Neural crest cell (in vitro differentiated cells): ENCODE results near the gene LARGE1. TPM values are rescaled to one million over a fixed set of nuclear protein-coding genes. Genes with fewer than 3 reads are reported as not detected.
A peak's percentile ranks its signal among the peaks of the same experiment; 100 is the strongest.

Experiments
- DNase-seq: peaks from one replicate; pipeline ENCODE4 v3.0.0; 2021; ENCODE audit warnings: low read depth, mixed read lengths, low spot score
- H3K27ac Mint-ChIP-seq: one replicate; pipeline ENCODE4 v1.8.0; 2021; ENCODE audit warnings: mild to moderate bottlenecking, mixed read lengths; ENCODE audit not compliant: unreplicated experiment
- H3K27me3 Mint-ChIP-seq: 2 replicates; pipeline ENCODE4 v1.8.0; 2021; ENCODE audit warnings: low read depth, mild to moderate bottlenecking, mixed read lengths
- H3K36me3 Mint-ChIP-seq: 2 replicates; pipeline ENCODE4 v1.8.0; 2021; ENCODE audit warnings: low read depth, mild to moderate bottlenecking, mixed read lengths
- H3K4me1 Mint-ChIP-seq: 2 replicates; pipeline ENCODE4 v1.8.0; 2021; ENCODE audit warnings: mixed read lengths
- H3K4me3 Mint-ChIP-seq: one replicate; pipeline ENCODE4 v1.8.0; 2021; ENCODE audit warnings: mild to moderate bottlenecking, mixed read lengths
- H3K9me3 Mint-ChIP-seq: 2 replicates; pipeline ENCODE4 v1.8.0; 2021; ENCODE audit warnings: mixed read lengths
- total RNA-seq: library from RNA; stranded (reverse); gene quantifications from 2 replicates; pipeline ENCODE4 v1.2.1, GENCODE V29; 2021
- TF ChIP-seq, protein P1 (sequence below): fragments of 200-600 bp; sonication (generic); conservative IDR thresholded peaks from 2 replicates; pipeline ENCODE4 v1.5.0; 2021; ENCODE audit warnings: antibody characterized with exemption, mild to moderate bottlenecking

Gene LARGE1
- total RNA-seq, 1 donor from 2014 or later, result 33.0 TPM

DNA sequence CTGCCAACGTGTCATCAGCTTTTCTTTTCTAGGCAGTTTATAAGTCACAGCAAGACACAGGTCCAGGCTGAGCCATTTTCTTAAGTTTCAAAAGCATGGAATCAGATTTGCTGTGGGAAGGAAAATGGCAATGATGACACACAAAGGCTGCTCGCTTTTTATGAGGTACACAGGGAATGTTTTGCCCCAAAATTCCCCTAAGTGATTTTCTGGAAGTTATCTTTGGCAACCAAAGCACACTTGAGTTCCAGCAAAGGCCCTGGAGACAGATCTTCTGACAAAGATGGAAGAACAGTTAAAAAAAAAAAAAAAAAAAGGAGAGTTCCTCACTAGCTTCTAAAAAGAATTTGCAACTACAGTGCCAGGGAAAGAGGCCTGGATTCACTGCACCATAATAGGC is 260.8 kb downstream of the LARGE1 start:
- Mint-ChIP-seq H3K4me3 (no peak overlapping the region), H3K27me3 (no peaks in the 10 kb centered on the region), H3K36me3 (peaks cover 14% of the 10 kb centered on the region), H3K9me3 (peaks cover 11% of the 10 kb centered on the region), H3K27ac (peak overlapping the region; percentile 53), H3K4me1 (peaks cover 33% of the 10 kb centered on the region)
- no peak for DNase-seq
- TF ChIP-seq, protein P1, sequence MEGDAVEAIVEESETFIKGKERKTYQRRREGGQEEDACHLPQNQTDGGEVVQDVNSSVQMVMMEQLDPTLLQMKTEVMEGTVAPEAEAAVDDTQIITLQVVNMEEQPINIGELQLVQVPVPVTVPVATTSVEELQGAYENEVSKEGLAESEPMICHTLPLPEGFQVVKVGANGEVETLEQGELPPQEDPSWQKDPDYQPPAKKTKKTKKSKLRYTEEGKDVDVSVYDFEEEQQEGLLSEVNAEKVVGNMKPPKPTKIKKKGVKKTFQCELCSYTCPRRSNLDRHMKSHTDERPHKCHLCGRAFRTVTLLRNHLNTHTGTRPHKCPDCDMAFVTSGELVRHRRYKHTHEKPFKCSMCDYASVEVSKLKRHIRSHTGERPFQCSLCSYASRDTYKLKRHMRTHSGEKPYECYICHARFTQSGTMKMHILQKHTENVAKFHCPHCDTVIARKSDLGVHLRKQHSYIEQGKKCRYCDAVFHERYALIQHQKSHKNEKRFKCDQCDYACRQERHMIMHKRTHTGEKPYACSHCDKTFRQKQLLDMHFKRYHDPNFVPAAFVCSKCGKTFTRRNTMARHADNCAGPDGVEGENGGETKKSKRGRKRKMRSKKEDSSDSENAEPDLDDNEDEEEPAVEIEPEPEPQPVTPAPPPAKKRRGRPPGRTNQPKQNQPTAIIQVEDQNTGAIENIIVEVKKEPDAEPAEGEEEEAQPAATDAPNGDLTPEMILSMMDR, result no peak

DNA sequence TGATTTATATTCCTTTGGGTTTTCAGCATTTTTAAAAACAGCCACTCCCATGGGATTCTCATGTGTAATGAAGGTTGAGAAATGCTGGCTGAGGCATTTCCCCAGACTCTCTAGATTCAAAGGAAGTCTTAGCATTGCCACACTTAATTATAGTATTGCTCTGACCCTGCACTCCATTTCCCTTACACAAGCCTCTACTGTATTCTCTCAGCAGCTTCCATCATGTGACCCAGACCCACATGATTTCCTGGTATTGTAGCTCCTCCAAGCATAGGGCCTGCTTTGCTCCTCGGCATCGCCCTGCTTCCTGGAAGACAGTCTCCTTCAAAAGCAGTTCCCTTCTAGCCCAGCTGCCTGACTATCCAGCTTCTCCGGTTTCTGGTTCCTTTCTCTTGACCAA is 261.5 kb downstream of the LARGE1 start:
- H3K9me3 Mint-ChIP-seq, result peaks cover 11% of the 10 kb centered on the region

DNA sequence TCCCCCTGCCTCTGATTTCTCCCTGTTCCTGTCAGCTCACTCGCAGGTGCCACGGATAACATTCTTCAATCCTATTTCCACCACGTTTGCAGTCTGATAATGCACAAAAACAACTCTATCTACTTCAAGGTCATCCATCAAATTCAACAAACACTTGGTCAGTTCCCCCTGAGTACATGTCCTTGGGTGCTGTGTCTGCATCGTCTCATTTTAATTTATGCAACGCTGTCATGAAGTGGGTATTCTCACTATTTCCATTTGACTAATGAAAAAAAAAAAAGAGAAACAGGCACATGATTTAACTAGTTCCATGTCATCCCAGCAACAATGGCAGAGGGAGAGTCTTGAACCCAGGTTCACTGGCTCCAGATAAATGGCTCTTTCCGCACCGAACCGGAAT is 262.6 kb downstream of the LARGE1 start:
- DNase-seq, result no peak
- H3K9me3 Mint-ChIP-seq, result peaks cover 11% of the 10 kb centered on the region
- H3K27ac Mint-ChIP-seq, result no peak overlapping the region
- TF ChIP-seq, protein P1, result no peak
- no peak overlapping the region for H3K4me3 Mint-ChIP-seq
- H3K27me3 Mint-ChIP-seq, result no peaks in the 10 kb centered on the region
- H3K36me3 Mint-ChIP-seq, result peaks cover 11% of the 10 kb centered on the region
- H3K4me1 Mint-ChIP-seq, result peaks cover 47% of the 10 kb centered on the region

More for the DNA sequence above, 261.5 kb downstream of the LARGE1 start:
- H3K27me3 Mint-ChIP-seq, result no peaks in the 10 kb centered on the region
- H3K27ac Mint-ChIP-seq, result peak overlapping the region; percentile 76
- peaks cover 39% of the 10 kb centered on the region for H3K4me1 Mint-ChIP-seq
- no peak for DNase-seq
- H3K4me3 Mint-ChIP-seq, result no peak overlapping the region
- TF ChIP-seq, protein P1, result no peak
- H3K36me3 Mint-ChIP-seq, result peaks cover 11% of the 10 kb centered on the region

DNA sequence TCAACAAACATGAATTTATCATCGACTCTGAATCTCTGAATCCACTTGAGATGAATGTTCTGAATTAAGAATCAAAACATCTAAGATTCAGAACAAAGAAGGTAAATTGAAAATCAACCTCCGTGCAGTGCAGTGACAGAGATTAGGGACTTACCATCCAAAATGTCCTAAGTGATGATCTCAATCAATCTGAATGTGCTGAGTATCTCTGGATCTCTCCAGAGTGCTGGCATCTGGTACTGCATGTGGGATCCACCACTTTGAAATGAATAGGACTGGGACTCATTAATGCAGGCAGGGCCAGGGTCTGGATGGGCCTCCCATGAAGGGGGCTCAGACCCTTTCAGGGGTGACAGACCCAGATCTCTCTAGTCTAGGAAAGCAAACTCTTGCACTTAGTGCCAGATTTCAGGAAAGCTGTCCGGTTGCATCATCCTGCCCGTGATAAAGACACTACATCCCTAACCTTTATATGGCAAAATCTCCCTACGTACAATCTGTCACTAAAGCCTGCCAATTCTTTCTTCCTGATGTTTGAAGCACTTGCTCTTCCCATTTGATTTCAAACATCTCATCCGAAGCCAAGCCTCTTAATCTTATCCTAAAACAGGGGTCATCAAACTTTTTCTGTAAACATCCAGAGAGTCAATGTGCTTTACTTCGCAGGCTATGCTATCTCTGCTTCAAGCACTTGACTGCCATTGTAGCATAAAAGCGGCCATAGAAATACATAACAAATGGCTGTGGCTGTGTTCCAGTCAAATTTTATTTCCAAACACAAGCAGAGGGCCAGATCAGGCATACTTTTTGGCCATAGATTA is 263.3 kb downstream of the LARGE1 start:
- Mint-ChIP-seq H3K9me3 (peaks cover 11% of the 10 kb centered on the region), H3K36me3 (peaks cover 11% of the 10 kb centered on the region), H3K4me3 (no peak overlapping the region), H3K27me3 (no peaks in the 10 kb centered on the region), H3K27ac (no peak overlapping the region), H3K4me1 (peaks cover 52% of the 10 kb centered on the region)
- DNase-seq, result no peak
- TF ChIP-seq, protein P1, result no peak

DNA sequence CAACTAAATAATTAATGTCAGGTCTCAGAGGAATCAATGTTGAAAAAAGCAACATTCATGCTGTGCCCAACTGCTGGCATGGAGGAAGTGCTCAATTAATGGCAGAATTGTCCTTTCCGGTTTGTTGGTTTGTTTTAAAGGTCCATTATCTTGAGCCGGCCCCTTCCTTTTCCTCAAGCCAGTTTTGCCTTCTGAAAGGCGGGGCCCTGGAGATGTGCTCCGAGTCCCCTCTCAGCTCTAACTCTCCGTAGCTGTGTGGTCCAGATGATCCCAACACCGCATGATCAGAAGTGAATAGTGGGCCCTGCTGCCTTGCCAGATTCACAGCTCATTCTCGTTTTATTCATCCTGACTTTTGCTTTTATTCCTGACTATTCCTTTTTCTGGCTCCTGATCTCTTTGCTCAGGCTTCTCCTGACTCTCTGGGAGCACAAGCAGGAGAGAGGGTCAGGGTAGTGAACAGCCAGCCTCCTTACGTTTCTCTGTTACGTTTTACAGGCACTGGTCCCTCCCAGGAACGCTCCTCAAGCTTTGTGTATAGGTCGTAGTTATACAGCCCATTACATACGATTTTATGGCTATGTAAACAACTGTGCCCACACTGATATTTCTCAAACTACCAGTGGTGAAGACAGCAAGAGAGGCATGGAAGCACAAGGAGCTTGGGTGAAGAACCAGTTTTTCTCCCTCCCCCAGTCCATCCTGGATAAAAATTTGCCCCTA is 265.9 kb downstream of the LARGE1 start:
- no peaks in the 10 kb centered on the region for H3K27me3 Mint-ChIP-seq
- TF ChIP-seq, protein P1, result no peak
- no peak overlapping the region for H3K4me3 Mint-ChIP-seq
- DNase-seq, result no peak
- no peak overlapping the region for H3K27ac Mint-ChIP-seq
- H3K4me1 Mint-ChIP-seq, result peaks cover 42% of the 10 kb centered on the region
- H3K9me3 Mint-ChIP-seq, result peaks cover 17% of the 10 kb centered on the region
- peaks cover 21% of the 10 kb centered on the region for H3K36me3 Mint-ChIP-seq
